GM11168 (cell line): ENCODE results near the gene CCL24.

Experiments
- in situ Hi-C: fragments of 300-500 bp; cut with MboI; formaldehyde crosslinking; loops from one replicate; pipeline ENCODE4 v1.12.0; 2022; ENCODE audit warnings: low sequenced_read_pairs; ENCODE audit not compliant: unreplicated experiment

CCL24 gene

DNA sequence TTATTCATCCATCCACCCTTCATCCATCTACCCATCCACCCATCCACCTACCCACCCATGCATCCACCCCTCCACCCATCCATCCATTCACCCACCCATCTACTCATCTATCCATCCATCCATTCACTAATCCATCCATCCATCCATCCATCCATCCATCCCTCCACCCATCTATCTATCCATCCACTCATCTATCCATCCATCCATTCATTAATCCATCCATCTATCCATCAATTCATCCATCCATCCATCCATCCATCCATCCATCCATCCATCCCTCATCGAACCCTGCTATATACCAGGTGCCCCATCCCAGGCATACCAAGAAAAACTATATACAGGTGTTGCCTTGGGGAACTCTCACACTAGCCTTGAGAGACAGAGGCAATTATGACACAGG lies 7.1 kb upstream of the CCL24 start:
- in situ Hi-C loops: no loop called here

GRCh38 chr7:75819711-75820110 lies 6.1 kb upstream of the CCL24 start:
- in situ Hi-C loops: no loop called here

- in situ Hi-C loops: no loop called here
Observed at GRCh38 chr7:75818472-75818871, 4.9 kb upstream of the CCL24 start.

DNA sequence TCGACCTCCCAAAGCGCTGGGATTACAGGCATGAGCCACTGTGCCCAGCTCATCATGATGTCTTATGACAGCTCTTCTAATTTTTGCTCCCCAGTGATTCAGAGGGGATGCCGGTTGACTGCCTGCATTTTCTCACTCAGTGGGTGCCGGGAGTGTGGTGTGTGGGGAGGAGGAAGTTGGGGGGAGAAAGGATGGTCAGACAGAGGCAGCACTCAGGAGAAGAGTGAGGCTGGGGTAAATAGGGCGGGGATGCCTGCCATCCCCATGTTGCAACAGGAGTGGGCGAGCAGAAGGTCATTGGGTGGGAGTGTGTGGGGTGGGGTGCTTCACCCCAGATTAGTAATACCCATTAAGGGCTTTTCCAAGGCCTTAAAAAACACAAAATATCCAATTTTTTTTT lies 3.5 kb upstream of the CCL24 start:
- in situ Hi-C loops: no loop called here

GRCh38 chr7:75815418-75816064 lies 1.9 kb upstream of the CCL24 start:
- in situ Hi-C loops: no loop called here

GRCh38 chr7:75814407-75814947 lies 871 bp upstream of the CCL24 start:
- in situ Hi-C loops: no loop called here

DNA sequence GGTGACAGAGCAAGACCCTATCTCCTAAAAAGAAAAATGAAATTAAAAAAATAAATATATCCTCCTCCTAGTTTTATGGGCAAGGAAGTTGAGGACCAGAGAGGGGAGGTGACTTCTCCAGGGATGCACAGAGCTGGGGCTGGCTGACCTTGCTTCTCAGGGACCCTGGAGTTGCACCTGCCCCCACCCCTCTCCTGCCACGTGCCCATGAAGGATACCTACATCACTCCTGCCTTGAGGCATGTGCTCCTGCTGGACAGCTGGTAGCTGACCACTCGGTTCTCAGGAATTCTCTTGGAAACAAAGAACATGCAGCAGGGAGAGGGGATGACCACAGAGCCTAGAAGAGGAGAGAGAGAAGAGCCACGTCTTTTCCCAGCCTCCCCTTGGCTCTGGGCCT lies 522 bp downstream of the CCL24 start:
- in situ Hi-C loops: no loop called here

DNA sequence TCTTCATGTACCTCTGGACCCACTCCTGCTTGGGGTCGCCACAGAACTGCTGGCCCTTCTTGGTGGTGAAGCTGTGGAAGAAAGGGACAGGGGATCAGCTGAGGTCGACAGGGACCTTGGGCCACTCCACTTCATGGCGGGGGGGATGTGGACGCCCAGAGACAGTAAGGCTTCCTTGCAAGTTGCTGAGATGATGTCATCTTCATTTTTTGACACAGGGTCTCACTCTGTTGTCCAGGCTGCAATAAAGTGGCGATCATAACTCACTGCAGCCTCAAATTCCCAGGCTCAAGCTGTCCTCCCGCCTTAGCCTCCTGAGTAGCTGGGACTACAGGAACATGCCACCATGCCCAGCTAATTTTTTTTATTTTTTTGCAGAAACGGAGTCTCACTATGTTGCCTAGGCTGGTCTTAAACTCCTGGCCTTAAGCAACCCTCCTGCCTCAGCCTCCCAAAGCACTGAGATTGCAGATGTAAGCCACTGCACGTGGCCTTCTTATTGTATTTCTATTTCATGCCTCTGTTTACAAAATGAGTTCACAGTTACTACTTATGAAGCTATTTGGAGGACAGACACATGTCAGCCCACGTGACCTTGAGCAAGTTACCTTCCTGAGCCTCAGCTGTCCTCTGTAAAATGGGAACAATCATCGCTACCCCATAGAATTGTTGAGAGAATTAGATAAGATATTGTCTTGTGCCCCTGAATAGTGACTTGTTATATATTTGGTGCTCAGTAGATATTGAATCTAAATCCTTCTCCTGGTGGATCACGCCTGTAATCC lies 1.5 kb downstream of the CCL24 start:
- in situ Hi-C loops: no loop called here

GRCh38 chr7:75809396-75809795 lies 4.2 kb downstream of the CCL24 start:
- in situ Hi-C loops: no loop called here

- in situ Hi-C loops: no loop called here
Observed at GRCh38 chr7:75808106-75808505, 5.5 kb downstream of the CCL24 start.

DNA sequence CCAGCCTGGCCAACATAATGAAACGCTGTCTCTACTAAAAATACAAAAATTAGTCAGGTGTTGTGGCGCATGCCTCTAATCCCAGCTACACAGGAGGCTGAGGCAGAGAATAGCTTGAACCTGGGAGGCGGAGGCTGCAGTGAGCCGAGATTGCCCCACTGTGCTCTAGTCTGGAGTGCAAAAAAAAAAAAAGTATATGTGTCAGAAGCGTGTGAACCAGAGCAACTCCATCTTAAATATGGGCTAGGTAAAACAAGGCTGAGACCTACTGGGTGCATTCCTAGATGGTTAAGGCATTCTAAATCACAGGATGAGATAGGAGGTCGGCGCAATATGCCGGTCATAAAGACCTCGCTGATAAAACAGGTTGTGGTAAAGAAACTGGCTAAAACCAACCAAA lies 6.2 kb downstream of the CCL24 start:
- in situ Hi-C loops: no loop called here

DNA sequence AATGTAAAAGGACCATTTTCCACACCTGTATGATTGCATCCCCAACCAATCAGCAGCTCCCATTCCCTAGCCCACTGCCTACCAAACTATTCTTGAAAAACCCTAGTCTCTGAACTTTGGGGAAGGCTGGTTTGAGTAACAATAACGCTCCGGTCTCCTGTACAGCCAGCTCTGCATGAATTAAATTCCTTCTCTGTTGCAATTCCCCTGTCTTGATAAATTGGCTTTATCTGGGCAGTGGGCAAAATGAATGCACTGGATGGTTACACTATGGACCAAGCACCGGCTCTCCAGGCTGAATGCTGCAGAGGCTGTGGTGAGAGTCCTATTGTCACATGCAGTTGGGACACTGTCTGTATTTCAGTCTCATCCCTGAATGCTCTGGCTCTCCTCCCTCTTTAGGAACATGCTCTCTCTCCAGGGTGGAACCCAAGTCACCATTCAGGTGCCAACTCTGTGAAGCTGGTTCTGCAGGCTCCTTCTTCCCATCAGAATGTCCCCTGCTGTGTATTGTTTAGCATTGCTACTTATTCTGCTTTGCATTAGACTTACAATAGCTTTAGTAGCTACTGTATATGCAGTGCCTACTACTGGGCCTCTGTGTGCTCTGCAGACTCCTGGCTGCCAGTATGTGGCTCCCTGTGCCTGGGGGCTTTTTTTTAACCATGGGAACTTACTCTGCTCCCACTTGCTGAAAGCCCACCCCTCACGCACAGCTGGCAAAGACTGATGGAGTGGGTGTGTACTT lies 6.9 kb downstream of the CCL24 start:
- in situ Hi-C loops: no loop called here

DNA sequence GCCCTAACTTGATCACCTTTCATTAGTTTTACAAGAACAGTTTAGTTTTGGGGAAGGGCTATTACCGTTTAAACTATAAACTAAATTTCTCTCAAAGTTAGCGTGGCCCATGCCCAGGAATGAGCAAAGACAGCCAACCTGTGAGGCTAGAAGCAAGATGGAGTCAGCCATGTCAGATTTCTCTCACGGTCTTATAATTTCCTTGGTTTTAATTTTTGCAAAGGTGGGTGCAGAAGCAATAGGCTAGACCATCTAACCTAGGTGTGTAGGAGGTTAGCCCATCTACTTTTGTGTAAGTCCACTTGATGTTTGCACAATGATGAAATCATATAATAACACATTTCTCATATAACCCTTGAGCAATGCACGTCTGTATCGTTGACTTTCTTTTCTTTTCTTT lies 8.9 kb downstream of the CCL24 start:
- in situ Hi-C loops: no loop called here

DNA sequence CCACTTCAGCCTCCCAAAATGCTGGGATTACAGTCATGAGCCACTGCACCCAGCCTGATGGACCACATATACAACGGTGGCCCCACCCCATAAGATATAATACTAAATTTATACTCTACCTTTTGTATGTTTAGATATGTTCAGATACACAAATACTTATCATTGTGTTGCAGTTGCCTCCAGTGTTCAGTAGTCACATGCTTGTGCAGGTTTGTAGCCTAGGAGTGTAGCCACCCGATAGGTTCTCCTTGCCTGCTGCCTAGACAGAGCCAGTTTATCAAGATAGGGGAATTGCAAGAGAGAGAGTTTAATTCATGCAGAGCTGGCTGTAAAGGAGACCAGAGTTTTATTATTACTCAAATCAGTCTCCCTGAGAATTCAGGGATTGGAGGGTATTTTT lies 9.6 kb downstream of the CCL24 start:
- in situ Hi-C loops: no loop called here

DNA sequence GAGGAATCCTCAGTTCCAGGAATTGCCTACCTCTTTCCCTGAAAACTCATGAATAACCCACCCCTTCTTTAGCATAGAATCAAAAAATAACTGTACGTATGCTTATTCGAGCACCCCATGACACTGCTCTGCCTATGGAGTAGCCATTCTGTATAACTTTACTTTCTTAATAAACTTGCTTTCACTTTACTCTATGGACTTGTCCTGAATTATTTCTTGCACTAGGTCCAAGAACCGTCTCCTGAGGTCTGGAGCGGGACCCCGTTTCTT lies 11.1 kb downstream of the CCL24 start:
- in situ Hi-C loops: no loop called here

DNA sequence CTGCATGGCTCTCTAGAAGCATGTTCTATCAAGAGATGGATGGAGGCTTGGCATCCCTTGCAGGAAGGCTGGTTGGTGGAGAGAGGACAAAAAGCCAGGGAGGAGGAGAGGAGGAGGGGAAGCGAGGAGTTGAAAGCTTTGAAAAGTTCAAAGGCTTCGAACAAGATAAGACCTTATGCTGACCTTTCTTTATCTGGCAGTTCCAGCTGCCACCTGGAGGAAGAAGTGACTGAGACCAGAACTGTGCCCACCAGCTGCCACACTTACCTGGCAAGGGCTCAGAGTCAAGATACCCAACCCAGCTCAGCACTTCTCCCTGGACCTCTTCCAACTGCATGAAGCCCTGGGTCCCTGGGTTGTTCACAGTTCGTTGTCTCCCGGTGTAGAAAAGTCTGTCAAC lies 14.8 kb downstream of the CCL24 start:
- in situ Hi-C loops: loop anchor here (25.0 kb wide), 1 partner anchor 839 kb away; the partner anchor contains the start of gene POMZP3

DNA sequence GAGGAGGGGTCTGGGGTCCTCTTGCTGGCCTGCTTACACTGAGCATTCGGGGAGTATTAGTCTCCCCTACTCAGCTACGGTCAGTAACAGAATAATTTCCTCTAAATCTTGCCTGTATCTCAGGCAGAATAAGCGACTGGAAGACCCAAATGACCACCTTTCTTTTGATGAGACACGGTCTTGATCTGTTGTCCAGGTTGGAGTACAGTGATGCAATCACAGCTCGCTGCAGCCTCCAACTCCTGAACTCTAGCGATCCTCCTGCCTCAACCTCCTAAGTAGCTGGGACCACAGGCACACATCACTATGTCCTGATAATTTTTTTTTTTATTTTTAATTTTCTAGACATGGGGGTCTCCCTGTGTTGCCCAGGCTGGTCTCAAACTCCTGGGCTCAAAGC lies 17.2 kb downstream of the CCL24 start:
- in situ Hi-C loops: loop anchor here (25.0 kb wide), 1 partner anchor 841 kb away; the partner anchor contains the start of gene POMZP3

DNA sequence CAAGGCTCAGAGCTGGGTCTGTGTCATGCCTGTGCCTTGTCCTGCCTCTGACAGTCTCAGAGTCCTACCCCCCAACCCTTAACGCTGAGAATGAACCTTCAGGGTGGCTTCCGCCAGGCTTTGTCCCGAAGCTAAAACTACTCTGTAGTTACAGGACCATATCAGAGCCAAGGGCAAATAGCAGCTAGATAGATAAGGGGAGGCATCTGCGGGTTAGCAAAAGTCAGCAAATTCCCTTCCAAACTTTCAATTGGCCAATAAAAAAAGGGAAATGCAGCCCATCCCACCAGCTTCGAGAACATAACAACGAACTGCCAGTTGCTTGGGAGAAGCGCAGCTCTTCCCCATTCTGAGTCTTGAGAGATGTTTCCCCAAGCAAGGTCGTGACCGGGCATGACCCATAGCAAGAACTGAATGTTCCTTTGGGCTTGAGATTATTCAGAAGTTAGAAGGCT lies 17.7 kb downstream of the CCL24 start:
- in situ Hi-C loops: loop anchor here (25.0 kb wide), 1 partner anchor 841 kb away; the partner anchor contains the start of gene POMZP3

GRCh38 chr7:75793676-75794075 lies 19.9 kb downstream of the CCL24 start:
- in situ Hi-C loops: loop anchor here (25.0 kb wide), 1 partner anchor 844 kb away; the partner anchor contains the start of gene POMZP3

GRCh38 chr7:75792567-75792966 lies 21.0 kb downstream of the CCL24 start:
- in situ Hi-C loops: loop anchor here (25.0 kb wide), 1 partner anchor 845 kb away; the partner anchor contains the start of gene POMZP3
